Neuron (in vitro differentiated cells): Measurements from ENCODE around the gene NR2F1-AS1.
A peak's percentile ranks its signal among the peaks of the same experiment; 100 is the strongest.
"Not testable (repeated sequence)": the region's sequence is repeated elsewhere in the genome, so short reads cannot be mapped to it uniquely, and the experiment has no call there.

Experiments
- H2AFZ ChIP-seq: one replicate; pipeline ENCODE4 v1.6.1; 2013; ENCODE audit warnings: low read depth, mild to moderate bottlenecking, inconsistent platforms, low read length, moderate library complexity
- H3K27me3 ChIP-seq: one replicate; pipeline ENCODE4 v1.6.1; 2013; ENCODE audit warnings: low read length; ENCODE audit not compliant: insufficient read depth
- H3K36me3 ChIP-seq: one replicate; pipeline ENCODE4 v1.6.1; 2013; ENCODE audit warnings: low read length; ENCODE audit not compliant: insufficient read depth
- H3K4me1 ChIP-seq: one replicate; pipeline ENCODE4 v1.6.1; 2013; ENCODE audit warnings: low read length; ENCODE audit not compliant: insufficient read depth
- H3K4me3 ChIP-seq: 2 replicates; pipeline ENCODE4 v1.5.1; 2013; ENCODE audit warnings: mild to moderate bottlenecking, low read length, moderate library complexity
- H3K9me3 ChIP-seq: one replicate; pipeline ENCODE4 v1.6.1; 2013; ENCODE audit warnings: low read length

Gene NR2F1-AS1

DNA sequence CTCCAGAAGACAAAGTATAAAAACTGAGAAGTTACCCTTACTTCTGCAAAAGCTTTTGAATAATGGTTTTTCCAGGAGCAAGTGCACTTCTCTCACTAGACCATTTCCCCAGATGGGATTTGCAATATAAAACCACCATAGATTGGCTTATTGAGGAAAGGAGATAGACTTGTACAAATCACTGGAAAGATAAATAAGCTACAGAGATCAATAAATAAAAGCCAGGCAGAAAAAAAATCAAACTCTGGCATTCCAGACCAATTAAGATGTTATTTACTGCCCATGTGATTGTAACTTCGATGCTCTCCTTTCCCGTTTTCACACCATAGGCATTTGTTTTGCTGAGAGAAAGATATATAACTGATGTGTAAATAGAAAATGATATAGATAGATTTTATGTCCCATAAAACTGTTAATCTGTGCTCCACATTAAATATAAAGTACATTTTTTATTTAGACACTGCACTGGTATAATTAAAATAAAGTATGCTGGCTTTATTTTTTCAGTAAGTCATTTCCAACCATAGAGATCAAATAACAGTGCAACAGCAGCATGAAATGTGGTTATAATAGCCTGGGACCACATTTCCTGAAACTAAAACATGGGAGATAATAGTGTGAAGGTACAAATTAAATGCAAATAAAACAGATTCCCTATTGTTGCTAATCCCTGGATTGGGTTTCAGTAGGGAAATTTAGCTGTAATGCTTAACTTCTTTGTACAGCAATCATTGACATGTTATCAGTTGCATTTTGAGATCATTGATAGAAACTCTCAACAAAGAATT lies 177.7 kb downstream of the NR2F1-AS1 start:
- Histone ChIP-seq H3K9me3 (no peaks in the 10 kb centered on the region), H3K36me3 (no peaks in the 10 kb centered on the region), H3K27me3 (no peaks in the 10 kb centered on the region), H3K4me1 (peaks cover 40% of the 10 kb centered on the region), H2AFZ (no peak overlapping the region), H3K4me3 (no peak overlapping the region)

DNA sequence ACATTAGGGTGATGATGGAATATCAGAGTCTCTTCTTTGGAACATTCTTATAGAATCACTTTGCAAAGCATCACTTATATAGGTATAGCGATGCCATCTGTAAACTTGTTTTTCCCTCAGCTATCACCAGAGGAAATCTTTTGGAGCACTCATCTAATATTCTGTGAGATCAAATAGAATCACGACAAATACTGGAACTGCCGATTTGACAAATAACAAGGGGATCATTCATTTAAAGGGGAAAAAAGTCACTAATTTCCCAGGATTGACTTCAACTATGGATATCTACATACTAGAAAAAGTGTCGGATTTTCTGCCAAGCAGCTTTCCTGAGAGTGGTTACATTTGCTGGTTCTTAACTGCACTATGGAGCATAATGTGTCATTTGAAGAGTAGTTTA lies 178.6 kb downstream of the NR2F1-AS1 start:
- H3K4me1 ChIP-seq, result peaks cover 31% of the 10 kb centered on the region
- H2AFZ ChIP-seq, result no peak overlapping the region
- H3K27me3 ChIP-seq, result no peaks in the 10 kb centered on the region
- no peak overlapping the region for H3K4me3 ChIP-seq
- no peaks in the 10 kb centered on the region for H3K9me3 ChIP-seq
- H3K36me3 ChIP-seq, result no peaks in the 10 kb centered on the region

- Histone ChIP-seq H3K9me3 (no peaks in the 10 kb centered on the region), H3K4me3 (no peak overlapping the region), H3K36me3 (no peaks in the 10 kb centered on the region), H3K27me3 (no peaks in the 10 kb centered on the region), H3K4me1 (peaks cover 24% of the 10 kb centered on the region), H2AFZ (no peak overlapping the region)
Observed at GRCh38 chr5:93401634-93402213, 179.3 kb downstream of the NR2F1-AS1 start.

GRCh38 chr5:93399675-93400074 lies 181.3 kb downstream of the NR2F1-AS1 start:
- no peaks in the 10 kb centered on the region for H3K27me3 ChIP-seq
- no peak overlapping the region for H2AFZ ChIP-seq
- peaks cover 26% of the 10 kb centered on the region for H3K4me1 ChIP-seq
- no peaks in the 10 kb centered on the region for H3K36me3 ChIP-seq
- no peak overlapping the region for H3K4me3 ChIP-seq
- H3K9me3 ChIP-seq, result no peaks in the 10 kb centered on the region

DNA sequence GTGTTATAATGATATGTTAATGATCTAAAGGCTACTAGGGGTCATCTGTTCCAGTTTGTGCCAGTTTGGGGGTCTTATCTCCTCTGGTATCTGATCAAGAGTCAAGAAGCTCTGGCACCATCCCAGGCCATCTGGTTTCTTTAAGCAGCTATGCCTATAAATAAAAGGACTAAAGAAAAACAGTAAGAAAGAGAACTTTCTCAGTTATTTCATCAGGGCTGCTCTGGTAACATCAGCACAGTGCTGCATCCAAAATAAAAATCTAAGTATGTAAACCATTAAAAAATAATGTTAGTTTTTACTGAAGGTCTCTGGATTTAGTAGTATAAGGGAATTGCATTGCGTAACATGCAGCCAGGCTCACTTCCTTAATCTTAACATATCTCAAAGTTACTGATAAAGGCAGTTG lies 185.0 kb downstream of the NR2F1-AS1 start:
- peaks cover 3% of the 10 kb centered on the region for H3K9me3 ChIP-seq
- peaks cover 10% of the 10 kb centered on the region for H3K4me1 ChIP-seq
- H3K27me3 ChIP-seq, result no peaks in the 10 kb centered on the region
- no peaks in the 10 kb centered on the region for H3K36me3 ChIP-seq
- H3K4me3 ChIP-seq, result no peak overlapping the region
- peak overlapping the region; percentile 12 for H2AFZ ChIP-seq

GRCh38 chr5:93395010-93395409 lies 186.0 kb downstream of the NR2F1-AS1 start:
- H3K36me3 ChIP-seq, result no peaks in the 10 kb centered on the region
- no peak overlapping the region for H2AFZ ChIP-seq
- peaks cover 3% of the 10 kb centered on the region for H3K9me3 ChIP-seq
- H3K4me1 ChIP-seq, result peaks cover 8% of the 10 kb centered on the region
- H3K27me3 ChIP-seq, result no peaks in the 10 kb centered on the region
- no peak overlapping the region for H3K4me3 ChIP-seq

DNA sequence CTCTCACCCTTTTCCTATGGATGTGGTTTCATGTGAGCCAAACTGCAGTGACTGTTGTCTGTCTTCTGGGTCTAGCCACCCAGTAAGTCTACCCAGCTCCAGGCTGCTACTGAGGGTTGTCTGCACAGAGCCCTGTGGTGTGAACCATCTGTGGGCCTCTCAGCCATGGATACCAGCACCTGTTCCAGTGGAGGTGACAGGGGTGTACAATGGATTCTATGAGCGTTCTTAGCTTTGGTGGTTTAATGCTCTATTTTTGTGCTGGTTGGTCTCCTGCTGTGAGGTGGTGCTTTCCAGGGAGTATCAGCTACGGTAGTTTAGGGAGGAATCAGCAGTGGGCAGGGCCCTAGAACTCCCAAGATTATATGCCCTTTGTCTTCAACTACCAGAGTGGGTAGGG lies 186.7 kb downstream of the NR2F1-AS1 start:
- Histone ChIP-seq H3K9me3 (peaks cover 3% of the 10 kb centered on the region), H3K36me3 (no peaks in the 10 kb centered on the region), H2AFZ (no peak overlapping the region), H3K27me3 (no peaks in the 10 kb centered on the region), H3K4me1 (peaks cover 8% of the 10 kb centered on the region), H3K4me3 (no peak overlapping the region)

GRCh38 chr5:93391169-93391568 lies 189.8 kb downstream of the NR2F1-AS1 start:
- not testable (repeated sequence) for H3K4me3 ChIP-seq, H2AFZ ChIP-seq, H3K4me1 ChIP-seq, H3K9me3 ChIP-seq, H3K27me3 ChIP-seq, H3K36me3 ChIP-seq

DNA sequence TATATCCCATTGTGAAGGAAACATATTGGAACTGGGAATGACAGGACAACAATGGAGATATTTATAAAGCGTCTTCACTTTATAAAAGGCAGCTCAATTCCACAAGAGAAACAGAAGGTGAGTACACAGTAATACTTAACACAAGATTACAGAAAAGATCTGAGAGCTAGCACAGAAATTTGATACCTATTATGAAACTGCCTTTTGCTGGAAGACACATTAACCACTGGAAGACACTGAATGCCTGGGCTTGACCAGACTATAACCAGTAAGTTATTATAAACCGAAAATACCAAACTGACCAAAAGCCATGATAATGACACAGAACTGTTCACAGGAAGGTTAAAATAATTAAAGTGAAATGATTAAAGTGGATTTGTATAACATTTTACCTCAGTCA lies 195.4 kb downstream of the NR2F1-AS1 start:
- H3K4me3 ChIP-seq, result no peak overlapping the region
- no peaks in the 10 kb centered on the region for H3K36me3 ChIP-seq
- no peaks in the 10 kb centered on the region for H3K27me3 ChIP-seq
- no peak overlapping the region for H2AFZ ChIP-seq
- H3K4me1 ChIP-seq, result peaks cover 15% of the 10 kb centered on the region
- H3K9me3 ChIP-seq, result no peaks in the 10 kb centered on the region

DNA sequence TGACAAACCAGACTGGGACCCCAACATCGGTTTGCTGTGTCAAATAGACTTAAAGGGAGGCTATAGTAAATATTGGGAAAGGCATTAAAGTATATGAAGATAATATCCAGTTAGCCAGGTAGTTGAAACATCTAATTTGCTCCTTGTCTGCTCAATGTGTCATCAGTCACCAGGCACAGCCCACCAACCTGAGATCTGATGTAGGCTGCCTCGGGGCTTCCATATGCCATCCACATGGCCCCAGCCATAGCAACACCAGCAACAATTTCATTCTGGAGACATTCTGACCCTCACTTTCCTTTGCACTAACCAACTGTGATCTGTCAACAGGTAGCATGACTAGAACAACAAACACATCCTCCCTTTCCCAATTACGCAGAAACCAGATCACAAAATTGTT lies 196.0 kb downstream of the NR2F1-AS1 start:
- Histone ChIP-seq H3K36me3 (no peaks in the 10 kb centered on the region), H3K27me3 (no peaks in the 10 kb centered on the region), H2AFZ (no peak overlapping the region), H3K9me3 (no peaks in the 10 kb centered on the region), H3K4me3 (no peak overlapping the region), H3K4me1 (peaks cover 15% of the 10 kb centered on the region)

- Histone ChIP-seq H3K4me1 (peaks cover 15% of the 10 kb centered on the region), H3K36me3 (no peaks in the 10 kb centered on the region), H3K27me3 (no peaks in the 10 kb centered on the region), H3K9me3 (no peaks in the 10 kb centered on the region), H3K4me3 (no peak overlapping the region), H2AFZ (no peak overlapping the region)
Observed at GRCh38 chr5:93384026-93384425, 197.0 kb downstream of the NR2F1-AS1 start.

- no peak overlapping the region for H3K4me3 ChIP-seq
- no peak overlapping the region for H2AFZ ChIP-seq
- H3K9me3 ChIP-seq, result no peaks in the 10 kb centered on the region
- H3K4me1 ChIP-seq, result peaks cover 28% of the 10 kb centered on the region
- no peaks in the 10 kb centered on the region for H3K36me3 ChIP-seq
- H3K27me3 ChIP-seq, result no peaks in the 10 kb centered on the region
Observed at GRCh38 chr5:93382188-93382825, 198.7 kb downstream of the NR2F1-AS1 start.

GRCh38 chr5:93381057-93381456 lies 200.0 kb downstream of the NR2F1-AS1 start:
- Histone ChIP-seq H3K4me1 (peaks cover 28% of the 10 kb centered on the region), H3K27me3 (no peaks in the 10 kb centered on the region), H3K9me3 (no peaks in the 10 kb centered on the region), H3K4me3 (no peak overlapping the region), H2AFZ (no peak overlapping the region), H3K36me3 (no peaks in the 10 kb centered on the region)
